ENCODE measurements around the gene ANKS6.

ANKS6 gene

DNA sequence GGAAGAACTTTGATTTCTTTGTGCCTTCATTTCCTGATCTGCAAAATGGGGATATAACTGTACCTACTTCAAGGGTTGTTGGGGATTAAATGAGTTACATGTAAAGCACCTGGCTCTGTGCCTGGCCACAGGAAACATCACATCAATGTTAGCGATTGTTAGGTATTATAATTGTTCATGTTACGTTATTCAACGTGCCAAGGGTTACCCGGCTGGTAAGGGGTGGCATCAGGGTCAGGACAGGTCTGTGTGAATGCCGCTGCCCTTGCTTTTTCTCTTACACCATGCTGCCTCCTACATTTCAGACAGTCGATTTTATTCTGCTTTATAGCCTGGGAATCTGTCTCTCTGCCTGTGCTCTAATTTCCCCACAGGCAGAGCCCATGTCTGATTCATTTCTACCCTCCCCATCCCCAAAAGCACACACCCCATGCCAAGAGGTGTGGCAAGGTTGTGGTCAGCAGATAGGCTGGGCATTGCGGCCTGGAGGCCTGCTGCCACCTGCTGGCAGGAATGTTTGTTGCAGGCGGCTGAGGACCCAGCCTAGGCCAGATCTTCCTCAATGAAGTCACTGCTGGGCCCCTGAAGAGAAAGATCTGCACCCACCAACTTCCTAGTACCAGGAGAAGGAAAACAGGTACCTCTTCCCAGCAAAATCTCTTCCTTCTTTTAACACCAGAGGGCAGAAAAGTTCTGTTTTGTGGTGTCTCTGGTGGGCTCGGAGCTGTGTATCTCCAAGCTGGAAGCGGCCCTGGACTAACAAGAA is 5.3 kb downstream of the ANKS6 start:
- peak; percentile 40 for DNase-seq (ENCODE audit: low read depth)

GRCh38 chr9:98790134-98790841 is 6.1 kb downstream of the ANKS6 start:
- DNase-seq (ENCODE audit: low read depth): no peak

DNA sequence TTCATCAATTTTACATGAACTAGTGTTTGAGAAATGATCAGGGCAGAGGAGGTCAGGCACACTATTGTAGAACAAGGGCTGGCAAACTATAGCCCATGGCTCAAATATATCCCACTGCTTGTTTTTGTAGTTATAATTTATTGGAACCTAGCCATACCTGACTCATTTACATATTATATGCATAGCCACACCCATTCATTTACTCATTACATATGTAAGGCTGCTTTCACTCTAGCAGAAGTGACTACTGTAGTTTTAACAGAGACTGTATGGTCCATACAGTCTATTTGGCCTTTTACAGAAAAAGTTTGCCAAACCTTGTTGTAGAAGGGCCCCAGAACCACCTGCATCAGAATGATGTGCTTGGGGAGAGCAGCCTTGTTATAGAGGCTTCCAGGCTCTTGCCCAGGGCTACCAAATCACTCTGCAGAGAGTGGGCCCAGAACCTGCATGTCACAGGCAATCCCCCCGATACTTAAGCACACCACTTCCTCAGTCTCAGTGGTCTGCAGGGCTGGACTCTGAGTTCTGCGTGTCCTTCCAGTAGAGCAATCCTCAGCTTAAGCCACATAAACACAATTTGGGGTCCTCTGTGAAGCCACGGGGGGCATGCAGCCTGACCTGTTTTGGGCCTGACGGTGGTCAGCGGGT is 6.7 kb downstream of the ANKS6 start:
- DNase-seq (ENCODE audit: low read depth): no peak

- DNase-seq (ENCODE audit: low read depth): no peak
Measured at GRCh38 chr9:98787766-98788335, 8.5 kb downstream of the ANKS6 start.

- DNase-seq (ENCODE audit: low read depth): no peak
Measured at GRCh38 chr9:98786750-98787510, 9.4 kb downstream of the ANKS6 start.

DNA sequence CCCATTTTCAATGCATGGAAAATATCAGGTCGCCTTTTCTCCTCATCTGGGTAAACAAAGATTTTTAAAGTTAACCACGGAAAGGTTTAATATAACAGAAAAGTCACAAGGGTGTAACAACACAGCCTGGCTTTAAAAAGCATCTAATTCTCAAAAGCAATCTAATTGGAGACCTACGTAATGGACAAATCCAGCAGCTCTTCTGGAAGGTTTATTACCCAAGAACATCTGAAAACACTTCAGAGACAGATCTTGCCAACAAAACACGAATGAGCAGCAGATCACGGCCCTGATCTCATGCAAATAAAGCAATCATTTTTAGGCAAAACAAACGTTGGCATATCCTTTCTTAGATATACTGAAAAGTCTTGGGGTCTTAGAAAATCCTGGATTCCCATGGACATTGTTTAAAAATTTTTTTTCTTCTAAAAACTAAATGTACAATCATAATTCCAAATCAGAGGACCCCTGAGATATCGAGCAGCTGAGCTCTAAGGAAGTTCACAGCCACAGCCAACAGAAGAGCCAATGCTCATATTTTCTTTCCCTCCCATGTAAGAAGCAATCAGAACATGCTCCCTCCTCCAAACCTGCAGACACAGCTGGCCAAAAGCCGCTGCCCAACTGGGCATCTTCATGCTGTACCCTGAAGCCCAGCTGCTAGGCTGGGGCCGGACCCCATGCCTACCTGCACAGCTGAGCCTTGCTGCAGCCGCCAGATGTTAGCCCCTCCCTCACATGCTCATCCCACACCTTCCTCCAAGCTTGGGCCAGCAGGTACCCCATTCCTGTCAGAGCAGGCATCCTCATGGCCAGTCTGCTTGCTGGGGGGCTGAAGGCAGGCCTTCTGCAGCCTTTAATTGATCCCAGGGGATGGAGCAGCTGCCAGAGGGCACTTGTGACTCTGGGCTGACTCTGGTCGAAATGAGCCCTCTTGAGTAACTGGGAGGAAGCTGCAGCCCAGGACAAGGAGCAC is 11.2 kb downstream of the ANKS6 start:
- DNase-seq (ENCODE audit: low read depth): no peak

DNA sequence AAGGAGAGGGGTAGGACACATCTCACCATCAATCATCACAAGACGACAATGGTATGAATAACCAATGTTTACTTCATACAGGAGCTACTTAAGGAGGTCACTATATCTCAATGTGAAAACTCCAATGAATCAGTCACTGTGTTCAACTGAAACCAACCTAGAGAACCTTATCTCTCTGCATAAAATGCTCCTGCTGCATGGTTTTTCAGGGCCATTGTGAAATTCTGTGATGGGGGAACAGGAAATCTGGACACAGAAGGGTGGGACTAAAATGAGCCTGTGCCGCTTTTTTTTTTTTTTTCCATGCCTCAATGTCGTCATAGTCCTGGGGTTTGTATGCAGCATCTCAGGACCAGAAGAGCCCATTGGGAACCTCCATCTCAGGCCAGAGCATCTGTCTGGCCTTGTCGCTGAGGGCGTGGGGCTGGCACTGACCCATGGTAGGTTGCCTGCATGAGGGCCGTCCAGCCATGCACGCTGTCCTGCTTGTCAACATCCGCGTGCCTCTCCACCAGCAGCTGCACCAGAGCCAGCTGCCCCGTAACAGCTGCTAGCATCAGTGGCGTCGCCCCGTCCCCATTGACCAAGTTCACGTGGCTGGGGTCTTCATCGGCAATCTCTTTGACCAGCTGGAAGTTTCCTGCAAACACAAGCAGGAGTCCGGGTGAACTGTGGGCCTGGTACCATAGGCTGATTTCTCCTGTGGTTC is 12.7 kb downstream of the ANKS6 start:
- no peak for DNase-seq (ENCODE audit: low read depth)

DNA sequence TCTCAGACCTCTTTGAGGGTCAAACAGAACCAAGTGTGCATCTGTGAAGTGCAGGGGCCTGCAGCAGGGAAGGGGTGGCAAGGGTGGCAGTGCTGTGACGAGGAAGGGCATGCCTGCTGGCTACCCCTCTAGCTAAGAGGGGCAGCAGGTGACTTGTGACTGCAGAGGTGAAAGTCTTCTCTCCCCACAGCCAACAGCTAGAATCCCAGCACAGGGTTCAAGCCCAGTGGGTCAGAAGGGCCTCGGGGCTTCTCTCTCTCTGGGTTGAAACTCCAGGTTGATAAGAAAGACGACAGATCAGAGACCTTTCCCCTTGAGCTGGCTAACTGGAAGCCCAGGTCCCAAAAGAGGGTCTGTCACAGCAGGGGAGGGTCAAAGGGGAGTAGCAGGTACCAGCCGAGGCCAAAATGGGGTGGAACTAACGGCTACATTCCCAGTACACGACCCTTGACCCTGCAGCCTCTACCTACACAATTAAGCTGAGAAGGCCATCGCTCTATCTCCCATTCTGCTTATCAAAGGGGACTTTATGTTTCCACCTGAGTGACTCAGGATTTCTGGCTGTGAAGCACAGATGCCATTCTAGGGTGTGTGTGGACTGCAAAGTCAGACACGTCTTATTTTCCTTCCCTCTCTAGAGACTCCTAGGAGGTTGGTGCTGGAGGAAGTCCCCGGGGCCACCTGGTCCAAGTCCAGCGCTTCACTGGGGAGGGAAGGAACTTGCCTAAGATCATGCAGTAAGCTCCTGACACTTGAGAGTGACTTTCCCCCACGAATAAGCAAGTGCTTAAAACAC is 14.6 kb downstream of the ANKS6 start:
- no peak for DNase-seq (ENCODE audit: low read depth)

- DNase-seq (ENCODE audit: low read depth): no peak
Measured at GRCh38 chr9:98780059-98780749, 16.2 kb downstream of the ANKS6 start.

DNA sequence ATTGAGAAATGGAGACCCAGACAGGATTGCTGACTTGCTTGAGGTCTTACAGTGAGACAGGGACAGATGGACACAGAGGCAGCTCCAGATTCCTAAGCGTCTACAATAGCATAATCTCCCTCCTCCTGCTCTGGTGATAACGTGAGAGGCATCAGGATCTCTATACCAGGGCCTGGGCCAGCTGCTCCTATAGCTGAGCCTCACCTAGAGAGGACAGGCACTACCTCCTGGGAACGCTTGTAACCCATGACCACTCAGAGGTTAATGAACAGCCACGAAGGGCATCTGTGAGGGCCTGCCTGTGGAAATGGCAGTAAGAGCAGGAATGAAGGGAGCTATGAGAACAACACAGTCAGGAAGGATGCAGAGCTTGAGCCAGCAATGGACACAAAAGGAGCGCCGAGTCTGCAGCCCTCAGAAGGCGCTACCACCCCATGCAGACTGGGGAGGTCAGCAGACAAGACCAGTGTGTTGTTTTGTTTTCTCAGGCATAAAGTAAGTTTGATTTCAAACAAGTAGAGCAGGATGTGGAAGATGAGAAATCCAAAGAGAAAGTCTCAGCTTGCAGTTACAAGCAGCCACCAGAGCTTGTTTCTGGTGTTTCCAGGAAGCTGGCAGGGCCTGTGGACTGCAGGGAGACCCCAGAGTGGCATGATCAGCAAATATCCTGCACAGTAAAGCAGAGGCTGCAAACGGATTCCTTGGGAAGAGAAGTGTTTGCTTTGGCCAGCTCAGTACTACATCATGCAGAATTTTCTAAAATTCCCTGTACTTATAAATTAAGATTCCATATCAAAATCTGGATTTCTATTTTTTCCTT is 17.4 kb downstream of the ANKS6 start:
- no peak for DNase-seq (ENCODE audit: low read depth)

DNA sequence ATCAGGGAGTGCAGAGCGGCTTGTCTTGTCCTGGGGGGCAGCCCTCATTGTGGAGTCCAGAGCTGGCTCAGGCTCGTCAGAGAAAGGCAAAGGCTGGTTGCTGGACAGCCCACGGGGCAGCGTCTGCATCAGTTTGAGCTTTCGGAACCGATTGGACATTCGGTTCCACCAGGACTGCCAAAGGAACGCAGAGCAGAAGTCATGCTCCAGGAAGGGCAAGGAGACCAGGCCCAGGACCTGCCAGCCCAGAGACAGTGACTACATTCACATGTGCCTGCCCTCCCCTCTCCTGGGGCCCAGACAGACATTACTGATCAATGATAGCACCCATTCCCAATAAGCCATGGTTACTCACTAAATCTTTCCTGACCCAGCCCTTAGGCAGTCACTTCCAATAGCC is 18.1 kb downstream of the ANKS6 start:
- no peak for DNase-seq (ENCODE audit: low read depth)

DNA sequence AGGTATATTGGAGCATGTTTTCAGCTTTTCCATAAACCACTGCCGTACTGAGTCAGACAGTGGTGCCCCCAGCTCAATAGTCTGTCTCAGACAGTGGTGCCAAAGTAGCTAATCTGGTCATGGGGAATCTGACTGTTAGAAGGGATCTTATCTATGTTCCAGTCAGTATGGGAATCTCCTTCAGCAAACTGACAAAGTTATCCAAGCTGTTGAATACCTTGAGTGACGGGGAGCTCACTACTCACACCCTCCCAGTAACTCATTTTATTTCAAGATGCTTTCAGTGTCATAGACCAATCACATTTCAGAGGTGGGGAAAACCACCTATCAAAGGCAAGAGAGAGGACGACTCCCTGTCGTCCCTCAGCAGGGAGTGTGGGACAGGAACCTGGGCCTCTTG is 18.7 kb downstream of the ANKS6 start:
- no peak for DNase-seq (ENCODE audit: low read depth)

- DNase-seq (ENCODE audit: low read depth): no peak
Measured at GRCh38 chr9:98775831-98776441, 20.4 kb downstream of the ANKS6 start.

DNA sequence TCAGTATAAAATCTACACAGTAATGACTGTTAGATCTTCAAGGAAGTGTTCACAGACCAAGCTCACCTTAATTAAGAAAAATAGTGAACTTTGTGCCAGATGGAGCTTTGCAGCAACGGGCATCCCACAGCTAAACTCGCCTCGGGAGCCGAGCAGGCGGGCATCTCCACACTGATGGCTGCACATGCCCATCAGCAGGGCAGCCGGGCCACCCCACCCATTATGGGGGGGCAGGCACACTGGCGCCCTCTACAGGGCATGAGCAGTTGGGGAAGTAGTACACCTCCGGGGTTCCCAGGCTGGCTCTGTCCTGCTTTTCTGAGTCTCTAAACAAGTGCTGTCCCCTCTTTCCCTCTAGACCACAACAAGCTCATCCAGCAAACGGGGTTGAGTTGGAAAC is 21.6 kb downstream of the ANKS6 start:
- DNase-seq (ENCODE audit: low read depth): no peak

DNA sequence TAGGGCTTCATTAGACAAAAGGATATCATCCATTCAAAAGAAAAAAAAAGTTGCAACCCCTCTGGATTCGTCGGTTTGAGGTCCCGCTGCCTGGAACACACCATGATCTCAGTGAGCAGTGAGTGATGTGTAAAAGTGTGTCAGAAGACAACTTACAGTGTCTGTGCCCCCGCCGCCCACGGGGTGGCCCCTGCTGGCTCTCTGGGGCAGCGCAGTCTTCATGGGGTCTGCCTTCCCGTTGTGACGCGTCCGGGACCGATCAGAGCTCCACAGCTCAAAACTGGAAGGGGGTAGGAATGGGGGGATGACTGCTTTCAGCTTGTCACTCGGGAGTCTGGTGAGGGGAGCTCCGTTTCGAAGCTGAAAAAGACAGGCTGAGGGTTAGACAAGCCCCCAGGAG is 22.6 kb downstream of the ANKS6 start:
- DNase-seq (ENCODE audit: low read depth): no peak

GRCh38 chr9:98772364-98773155 is 23.8 kb downstream of the ANKS6 start:
- no peak for DNase-seq (ENCODE audit: low read depth)

Measured in stimulated activated CD8-positive, alpha-beta memory T cell treated with anti-CD3 and anti-CD28 coated beads, Interleukin-15, amount 100 ng/mL, for 24 hours (primary cell).